ENCODE data around the gene AHCYL2.

DNA sequence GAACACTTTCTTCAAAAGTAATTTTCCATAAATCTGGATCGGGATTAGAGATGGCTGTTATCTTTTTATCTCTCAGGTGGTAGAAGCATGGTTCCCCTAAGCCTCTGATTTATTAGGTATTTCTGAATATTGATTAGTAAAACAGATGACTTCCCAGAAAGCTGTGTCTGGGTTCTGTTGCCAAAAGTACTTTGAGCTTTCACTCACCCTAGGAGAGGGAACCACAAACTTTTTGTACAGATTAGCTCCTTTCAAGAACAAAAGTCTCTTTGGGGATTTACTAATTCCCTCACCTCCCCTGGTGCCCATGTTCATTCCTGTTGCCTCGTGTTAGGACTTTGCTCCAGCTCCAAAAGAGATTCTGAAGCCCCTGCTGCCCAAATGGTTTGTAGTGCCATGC lies 162.7 kb downstream of the AHCYL2 start:
- TF ChIP-seq EZH2phosphoT487 (IDR thresholded peaks at IDR 0.05; ENCODE audit: insufficient read depth, low read depth) (no peak), EZH2 (IDR thresholded peaks at IDR 0.05; ENCODE audit: insufficient read depth, poor library complexity, severe bottlenecking) (no peak)

All from GM23248 (cell line).